Gastrocnemius medialis (tissue), 4 donors: ENCODE data around the gene P3R3URF.

Experiments used
- POLR2A ChIP-seq, 2 donors: fragments of 450-650 bp; IDR thresholded peaks; one replicate each; pipeline ENCODE4 v1.6.1; 2017; ENCODE audit warnings: antibody characterized with exemption in 2 of 2, mild to moderate bottlenecking in 2 of 2, moderate library complexity in 2 of 2
- TF ChIP-seq, protein P1 (sequence below), 5 experiments: fragments of 450-650 bp in 3 of 5; fragments of 200-600 bp in 2 of 5; sonication (generic) in 2 of 5; IDR thresholded peaks in 4 of 5; conservative IDR thresholded peaks in 1 of 5; 1 replicate in 4 of 5; 2 replicates in 1 of 5; pipeline ENCODE4 v1.5.1; 2016 to 2019; ENCODE audit warnings: antibody characterized with exemption in 5 of 5, mild to moderate bottlenecking in 3 of 5, moderate library complexity in 3 of 5

DNA sequence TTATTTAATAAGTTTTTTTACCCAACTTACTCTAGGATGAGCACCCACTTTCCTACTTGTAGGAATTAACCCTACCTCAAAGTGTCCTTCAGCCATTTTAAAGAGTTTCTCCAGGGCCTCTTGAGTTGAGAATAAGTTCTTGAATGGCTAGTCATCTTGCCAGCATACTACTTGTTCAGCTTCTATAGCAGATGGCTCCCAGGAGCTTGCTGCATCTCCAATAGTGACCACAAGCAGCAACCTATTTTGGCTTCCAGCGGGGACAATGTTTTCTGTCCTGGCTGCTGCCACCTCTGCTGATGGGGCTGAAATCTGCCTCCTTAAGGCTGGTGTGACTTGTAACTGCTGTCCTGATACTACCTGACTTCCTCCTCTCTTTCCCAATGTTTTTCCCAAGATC lies 23.1 kb downstream of the P3R3URF start:
- TF ChIP-seq, protein P1, sequence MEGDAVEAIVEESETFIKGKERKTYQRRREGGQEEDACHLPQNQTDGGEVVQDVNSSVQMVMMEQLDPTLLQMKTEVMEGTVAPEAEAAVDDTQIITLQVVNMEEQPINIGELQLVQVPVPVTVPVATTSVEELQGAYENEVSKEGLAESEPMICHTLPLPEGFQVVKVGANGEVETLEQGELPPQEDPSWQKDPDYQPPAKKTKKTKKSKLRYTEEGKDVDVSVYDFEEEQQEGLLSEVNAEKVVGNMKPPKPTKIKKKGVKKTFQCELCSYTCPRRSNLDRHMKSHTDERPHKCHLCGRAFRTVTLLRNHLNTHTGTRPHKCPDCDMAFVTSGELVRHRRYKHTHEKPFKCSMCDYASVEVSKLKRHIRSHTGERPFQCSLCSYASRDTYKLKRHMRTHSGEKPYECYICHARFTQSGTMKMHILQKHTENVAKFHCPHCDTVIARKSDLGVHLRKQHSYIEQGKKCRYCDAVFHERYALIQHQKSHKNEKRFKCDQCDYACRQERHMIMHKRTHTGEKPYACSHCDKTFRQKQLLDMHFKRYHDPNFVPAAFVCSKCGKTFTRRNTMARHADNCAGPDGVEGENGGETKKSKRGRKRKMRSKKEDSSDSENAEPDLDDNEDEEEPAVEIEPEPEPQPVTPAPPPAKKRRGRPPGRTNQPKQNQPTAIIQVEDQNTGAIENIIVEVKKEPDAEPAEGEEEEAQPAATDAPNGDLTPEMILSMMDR (IDR thresholded peaks at IDR 0.05 in 4 of 5, conservative IDR thresholded peaks at IDR 0.05 in 1 of 5), result no peak
- no peak for TF ChIP-seq POLR2A (IDR thresholded peaks at IDR 0.05)
